ENCODE data around the gene OR2L13.

Gene OR2L13

DNA sequence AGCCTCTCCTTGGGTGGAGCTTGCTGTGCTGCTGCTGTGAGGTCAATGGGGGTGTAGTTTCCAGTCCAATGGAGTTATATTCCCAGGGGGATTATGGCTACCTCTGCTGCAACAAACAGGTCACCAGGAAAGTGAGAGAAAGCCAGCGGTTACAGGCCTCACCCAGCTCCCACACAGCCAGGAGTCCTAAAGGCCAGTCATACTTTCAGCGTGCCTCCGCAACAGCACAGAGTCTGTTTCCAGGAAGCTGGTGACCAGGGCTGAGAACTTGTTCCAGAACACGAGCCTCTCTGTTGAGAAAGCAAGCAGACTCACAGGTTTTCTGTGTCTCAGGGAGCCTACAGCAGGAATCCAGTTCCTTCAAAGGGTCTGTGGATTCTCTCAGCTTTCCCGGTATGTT is 32.7 kb downstream of the OR2L13 start:
- H3K9me3 Mint-ChIP-seq = peaks cover 21% of the 10 kb centered on the region
- ATAC-seq (replicated peaks; ENCODE audit: extremely low read depth, poor library complexity, severe bottlenecking) = no peak
- H3K36me3 Mint-ChIP-seq (ENCODE audit: insufficient read depth) = no peaks in the 10 kb centered on the region
- no peaks in the 10 kb centered on the region for H3K4me1 Mint-ChIP-seq
- no peaks in the 10 kb centered on the region for H3K27me3 Mint-ChIP-seq
- no peak for DNase-seq (ENCODE audit: low spot score in 2 of 2)
- no peak overlapping the region for H3K4me3 Mint-ChIP-seq
- H3K27ac Mint-ChIP-seq (ENCODE audit: low read depth) = no peak overlapping the region

DNA sequence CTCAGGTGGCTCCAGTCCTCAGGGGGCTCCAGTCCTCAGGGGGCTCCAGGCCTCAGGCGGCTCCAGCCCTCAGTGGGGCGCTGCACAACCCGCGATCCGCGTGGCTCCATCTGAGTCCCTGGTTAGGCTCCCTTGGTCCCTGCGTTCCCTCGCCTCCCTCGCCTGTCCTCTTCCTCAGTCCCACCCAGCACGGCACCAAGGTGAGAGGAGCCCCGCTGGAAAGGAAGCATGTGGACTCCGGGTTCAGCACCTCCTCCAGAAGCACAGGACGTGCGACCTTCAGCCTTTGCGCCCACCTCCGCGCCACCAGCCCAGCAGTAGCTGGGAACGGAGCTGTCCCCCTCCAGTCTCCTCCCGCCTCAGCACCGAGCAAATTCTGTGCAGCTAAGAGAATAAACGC is 41.8 kb downstream of the OR2L13 start:
- Mint-ChIP-seq H3K9me3 (no peaks in the 10 kb centered on the region), H3K36me3 (ENCODE audit: insufficient read depth) (no peaks in the 10 kb centered on the region), H3K4me1 (no peaks in the 10 kb centered on the region), H3K27ac (ENCODE audit: low read depth) (no peak overlapping the region), H3K27me3 (no peaks in the 10 kb centered on the region), H3K4me3 (no peak overlapping the region)
- ATAC-seq (replicated peaks; ENCODE audit: extremely low read depth, poor library complexity, severe bottlenecking) (no peak), DNase-seq (ENCODE audit: low spot score in 2 of 2) (no peak)

DNA sequence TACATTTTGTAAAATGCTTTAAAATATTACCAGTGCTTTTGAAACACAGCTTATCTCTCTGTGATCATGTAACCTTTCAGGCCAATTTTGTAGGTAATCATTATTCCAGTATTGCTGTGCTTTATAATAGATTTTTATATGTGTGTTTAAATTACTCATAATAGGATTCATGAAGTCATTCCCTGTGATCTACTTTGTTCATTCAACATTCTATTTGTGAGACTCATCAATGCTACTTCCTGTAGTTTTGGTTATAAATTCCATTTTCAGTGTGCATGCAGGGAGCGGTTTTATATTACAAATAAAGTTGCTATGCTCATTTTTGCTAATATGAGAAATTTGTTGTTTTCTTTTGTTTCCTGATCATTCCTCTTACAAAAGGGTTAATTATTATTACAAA is 45.9 kb downstream of the OR2L13 start:
- ATAC-seq (replicated peaks; ENCODE audit: extremely low read depth, poor library complexity, severe bottlenecking) (no peak), DNase-seq (ENCODE audit: low spot score in 2 of 2) (no peak)
- H3K4me3 Mint-ChIP-seq = no peak overlapping the region
- no peaks in the 10 kb centered on the region for H3K36me3 Mint-ChIP-seq (ENCODE audit: insufficient read depth)
- H3K9me3 Mint-ChIP-seq = peaks cover 7% of the 10 kb centered on the region
- no peaks in the 10 kb centered on the region for H3K4me1 Mint-ChIP-seq
- no peaks in the 10 kb centered on the region for H3K27me3 Mint-ChIP-seq
- H3K27ac Mint-ChIP-seq (ENCODE audit: low read depth) = no peak overlapping the region

DNA sequence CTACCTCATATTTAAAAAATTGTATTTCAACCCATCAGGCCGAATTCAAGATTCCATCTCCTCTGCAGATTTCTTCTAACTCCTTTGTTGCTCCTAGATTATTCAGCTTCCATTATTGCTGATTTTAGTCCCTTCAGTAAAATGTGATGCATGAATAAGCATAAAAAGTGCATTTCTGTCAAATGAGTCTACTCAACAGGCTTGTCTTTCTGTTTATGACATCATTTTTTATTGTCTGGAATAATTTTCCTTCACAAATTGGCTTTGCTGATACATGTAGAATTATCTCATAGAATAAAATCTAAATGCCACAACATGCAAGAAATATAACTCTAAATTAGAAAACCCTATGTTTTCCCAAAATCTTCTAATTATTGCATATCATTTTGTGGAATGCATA is 48.3 kb downstream of the OR2L13 start:
- H3K9me3 Mint-ChIP-seq = peaks cover 20% of the 10 kb centered on the region
- no peak overlapping the region for H3K27ac Mint-ChIP-seq (ENCODE audit: low read depth)
- ATAC-seq (replicated peaks; ENCODE audit: extremely low read depth, poor library complexity, severe bottlenecking) (no peak), DNase-seq (ENCODE audit: low spot score in 2 of 2) (no peak)
- H3K36me3 Mint-ChIP-seq (ENCODE audit: insufficient read depth) = no peaks in the 10 kb centered on the region
- no peaks in the 10 kb centered on the region for H3K27me3 Mint-ChIP-seq
- H3K4me1 Mint-ChIP-seq = no peaks in the 10 kb centered on the region
- no peak overlapping the region for H3K4me3 Mint-ChIP-seq

DNA sequence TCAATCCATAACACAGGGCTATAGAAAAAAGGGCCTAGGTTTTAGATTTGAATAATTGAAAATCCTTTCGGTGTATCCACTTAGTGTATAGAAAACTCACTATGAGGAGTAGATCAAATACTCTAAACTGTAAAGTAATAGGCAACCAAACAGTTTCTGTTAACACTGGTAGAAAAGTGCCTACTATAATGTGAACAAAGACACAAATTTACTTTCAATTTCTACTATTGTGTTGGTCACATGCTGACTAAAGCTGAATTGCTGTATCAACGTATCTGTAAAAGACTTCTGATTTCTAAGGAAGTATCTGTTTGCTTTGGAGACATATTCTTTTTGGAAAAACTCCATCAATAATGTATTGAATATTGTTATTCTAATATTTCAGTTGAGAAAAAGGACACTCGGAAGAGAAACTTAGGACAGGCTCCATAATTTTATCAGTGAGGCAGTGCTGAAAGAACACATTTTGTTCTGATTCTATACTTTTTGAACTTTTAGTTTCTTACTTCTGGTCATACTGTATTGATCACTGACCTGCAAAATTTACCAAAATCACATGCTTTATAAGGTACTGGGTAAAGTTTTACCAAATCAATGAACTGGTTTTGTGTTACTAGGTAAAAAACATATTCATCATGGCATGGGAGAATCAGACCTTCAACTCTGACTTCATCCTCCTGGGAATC is 49.7 kb downstream of the OR2L13 start, which contains the start of gene OR2M5:
Gene OR2M5, plus strand, starts transcription at position 636 of the 686 bp plus-strand sequence. Its CDS starts 0 bp downstream, at position 636.
- ATAC-seq (replicated peaks; ENCODE audit: extremely low read depth, poor library complexity, severe bottlenecking) = no peak

More for the DNA sequence above, 49.7 kb downstream of the OR2L13 start, which contains the start of gene OR2M5:
- no peaks in the 10 kb centered on the region for H3K36me3 Mint-ChIP-seq (ENCODE audit: insufficient read depth)
- DNase-seq (ENCODE audit: low spot score in 2 of 2) = no peak
- no peaks in the 10 kb centered on the region for H3K27me3 Mint-ChIP-seq
- H3K4me1 Mint-ChIP-seq = no peaks in the 10 kb centered on the region
- H3K4me3 Mint-ChIP-seq = no peak within 1 kb of the TSS
- no peak within 1 kb of the TSS for H3K27ac Mint-ChIP-seq (ENCODE audit: low read depth)
- H3K9me3 Mint-ChIP-seq = peaks cover 31% of the 10 kb centered on the region
